Left ventricle myocardium inferior (tissue), 1 donor: ENCODE results near the gene CDK9. TPM values are rescaled to one million over a fixed set of nuclear protein-coding genes. Genes with fewer than 3 reads are reported as not detected.

Experiments
- DNase-seq: peaks from one replicate; pipeline ENCODE4 v3.0.0-alpha.2; 2020
- H3K27ac ChIP-seq: fragments of 200-600 bp; replicated peaks from 2 replicates; pipeline ENCODE4 v1.8.0; 2021
- H3K27me3 ChIP-seq: fragments of 200-600 bp; 2 replicates; pipeline ENCODE4 v1.8.0; 2021; ENCODE audit warnings: low read depth
- H3K36me3 ChIP-seq: fragments of 200-600 bp; 2 replicates; pipeline ENCODE4 v1.8.0; 2021
- H3K4me1 ChIP-seq: fragments of 200-600 bp; 2 replicates; pipeline ENCODE4 v1.8.0; 2021
- H3K4me3 ChIP-seq: fragments of 200-600 bp; 2 replicates; pipeline ENCODE4 v1.8.0; 2021; ENCODE audit warnings: mild to moderate bottlenecking, moderate library complexity
- H3K9me3 ChIP-seq: fragments of 200-600 bp; replicated peaks from 2 replicates; pipeline ENCODE4 v1.8.0; 2021
- intact Hi-C: fragments of 100-400 bp; cut with micrococcal nuclease; formaldehyde crosslinking; loops from one replicate; pipeline ENCODE4 v1.11.0; 2022
- long read RNA-seq: library from polyadenylated mRNA; unstranded; transcript quantifications from one replicate; pipeline ENCODE4 v2.0.0, GENCODE V29; 2021
- total RNA-seq: library from RNA; stranded (reverse); fragmentation: NEBNext Ultra II Directional; extraction: Animal tissue kit (Norgen Biotek cat#: 25700); gene quantifications from one replicate; pipeline ENCODE4 v1.2.1, GENCODE V29; 2021
- TF ChIP-seq, protein P1 (sequence below): fragments of 200-600 bp; IDR thresholded peaks from 2 replicates; pipeline ENCODE4 v1.8.0; 2021; ENCODE audit warnings: antibody characterized with exemption, mild to moderate bottlenecking, borderline replicate concordance
- donor health status: DM: no; HTN: yes; CAD: no; lungs with severe emphysema.

CDK9 gene
- 46.4 TPM for total RNA-seq
- long read RNA-seq, transcript CDK9-201 (7 exons, 2,463 nt), result major isoform, 58 of 77 reads
- long read RNA-seq, partial matches to known transcripts, result 1 of 77 reads
- long read RNA-seq, other reads (novel, unspliced or antisense), result 18 of 77 reads

GRCh38 chr9:127785933-127786772 lies at the start of gene CDK9:
TSS of gene CDK9 (plus strand) at chr9:127786034. CDS start at chr9:127786149, 115 bp downstream.
- H3K27me3 ChIP-seq, result no peaks in the 10 kb centered on the region
- peak within 1 kb of the TSS; percentile 90 for H3K4me3 ChIP-seq
- peaks cover 43% of the 10 kb centered on the region for H3K36me3 ChIP-seq
- peaks cover 77% of the 10 kb centered on the region for H3K4me1 ChIP-seq
- intact Hi-C loops, result loop anchor here (5.0 kb wide), 1 partner anchor 136 kb away; no protein-coding TSS in a partner anchor
- H3K9me3 ChIP-seq, result no peaks in the 10 kb centered on the region
- TF ChIP-seq, protein P1, sequence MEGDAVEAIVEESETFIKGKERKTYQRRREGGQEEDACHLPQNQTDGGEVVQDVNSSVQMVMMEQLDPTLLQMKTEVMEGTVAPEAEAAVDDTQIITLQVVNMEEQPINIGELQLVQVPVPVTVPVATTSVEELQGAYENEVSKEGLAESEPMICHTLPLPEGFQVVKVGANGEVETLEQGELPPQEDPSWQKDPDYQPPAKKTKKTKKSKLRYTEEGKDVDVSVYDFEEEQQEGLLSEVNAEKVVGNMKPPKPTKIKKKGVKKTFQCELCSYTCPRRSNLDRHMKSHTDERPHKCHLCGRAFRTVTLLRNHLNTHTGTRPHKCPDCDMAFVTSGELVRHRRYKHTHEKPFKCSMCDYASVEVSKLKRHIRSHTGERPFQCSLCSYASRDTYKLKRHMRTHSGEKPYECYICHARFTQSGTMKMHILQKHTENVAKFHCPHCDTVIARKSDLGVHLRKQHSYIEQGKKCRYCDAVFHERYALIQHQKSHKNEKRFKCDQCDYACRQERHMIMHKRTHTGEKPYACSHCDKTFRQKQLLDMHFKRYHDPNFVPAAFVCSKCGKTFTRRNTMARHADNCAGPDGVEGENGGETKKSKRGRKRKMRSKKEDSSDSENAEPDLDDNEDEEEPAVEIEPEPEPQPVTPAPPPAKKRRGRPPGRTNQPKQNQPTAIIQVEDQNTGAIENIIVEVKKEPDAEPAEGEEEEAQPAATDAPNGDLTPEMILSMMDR, result no peak
- peak within 1 kb of the TSS; percentile 98 for H3K27ac ChIP-seq
- DNase-seq, result peak; percentile 91

- H3K4me1 ChIP-seq, result peaks cover 67% of the 10 kb centered on the region
- no peaks in the 10 kb centered on the region for H3K9me3 ChIP-seq
- intact Hi-C loops, result loop anchor here (5.0 kb wide), 1 partner anchor 44 kb away; no protein-coding TSS in a partner anchor
- no peak overlapping the region for H3K27ac ChIP-seq
- H3K36me3 ChIP-seq, result peaks cover 45% of the 10 kb centered on the region
- H3K4me3 ChIP-seq, result no peak overlapping the region
- no peaks in the 10 kb centered on the region for H3K27me3 ChIP-seq
- DNase-seq, result no peak
- TF ChIP-seq, protein P1, result no peak
These were observed 47.2 kb upstream of the CDK9 start for GRCh38 chr9:127738666-127739065.

- Histone ChIP-seq H3K27me3 (no peaks in the 10 kb centered on the region), H3K4me3 (no peak overlapping the region), H3K36me3 (peaks cover 55% of the 10 kb centered on the region), H3K27ac (peak overlapping the region; percentile 68), H3K9me3 (no peaks in the 10 kb centered on the region), H3K4me1 (peaks cover 56% of the 10 kb centered on the region)
- TF ChIP-seq, protein P1, result no peak
- intact Hi-C loops, result loop anchor here (5.0 kb wide), 1 partner anchor 43 kb away; no protein-coding TSS in a partner anchor
- peak; percentile 55 for DNase-seq
These were observed 46.1 kb upstream of the CDK9 start for GRCh38 chr9:127739614-127740330.

GRCh38 chr9:127741831-127742434 lies 43.9 kb upstream of the CDK9 start:
- peak; percentile 81 for DNase-seq
- H3K27me3 ChIP-seq, result no peaks in the 10 kb centered on the region
- peak overlapping the region; percentile 68 for H3K27ac ChIP-seq
- H3K4me3 ChIP-seq, result peak overlapping the region; percentile 64
- intact Hi-C loops, result no loop called here
- H3K4me1 ChIP-seq, result peaks cover 39% of the 10 kb centered on the region
- H3K9me3 ChIP-seq, result no peaks in the 10 kb centered on the region
- peaks cover 74% of the 10 kb centered on the region for H3K36me3 ChIP-seq
- TF ChIP-seq, protein P1, result no peak
